Tibial nerve (tissue), 3 donors: ENCODE data around the gene PITX1.

ENCODE experiments used
- POLR2A ChIP-seq, 2 donors: fragments of 450-650 bp; IDR thresholded peaks; one replicate each; pipeline ENCODE4 v1.6.1; 2017; ENCODE audit warnings: antibody characterized with exemption in 2 of 2, mild to moderate bottlenecking in 2 of 2, moderate library complexity in 2 of 2
- TF ChIP-seq, protein P1 (sequence below), 5 experiments: fragments of 200-600 bp in 3 of 5; fragments of 450-650 bp in 2 of 5; sonication (generic) in 3 of 5; IDR thresholded peaks; one replicate each; pipeline ENCODE4 v1.5.1; 2016 to 2019; ENCODE audit warnings: antibody characterized with exemption in 5 of 5, mild to moderate bottlenecking in 3 of 5, moderate library complexity in 2 of 5

- no peak for TF ChIP-seq POLR2A (IDR thresholded peaks at IDR 0.05)
- TF ChIP-seq, protein P1, sequence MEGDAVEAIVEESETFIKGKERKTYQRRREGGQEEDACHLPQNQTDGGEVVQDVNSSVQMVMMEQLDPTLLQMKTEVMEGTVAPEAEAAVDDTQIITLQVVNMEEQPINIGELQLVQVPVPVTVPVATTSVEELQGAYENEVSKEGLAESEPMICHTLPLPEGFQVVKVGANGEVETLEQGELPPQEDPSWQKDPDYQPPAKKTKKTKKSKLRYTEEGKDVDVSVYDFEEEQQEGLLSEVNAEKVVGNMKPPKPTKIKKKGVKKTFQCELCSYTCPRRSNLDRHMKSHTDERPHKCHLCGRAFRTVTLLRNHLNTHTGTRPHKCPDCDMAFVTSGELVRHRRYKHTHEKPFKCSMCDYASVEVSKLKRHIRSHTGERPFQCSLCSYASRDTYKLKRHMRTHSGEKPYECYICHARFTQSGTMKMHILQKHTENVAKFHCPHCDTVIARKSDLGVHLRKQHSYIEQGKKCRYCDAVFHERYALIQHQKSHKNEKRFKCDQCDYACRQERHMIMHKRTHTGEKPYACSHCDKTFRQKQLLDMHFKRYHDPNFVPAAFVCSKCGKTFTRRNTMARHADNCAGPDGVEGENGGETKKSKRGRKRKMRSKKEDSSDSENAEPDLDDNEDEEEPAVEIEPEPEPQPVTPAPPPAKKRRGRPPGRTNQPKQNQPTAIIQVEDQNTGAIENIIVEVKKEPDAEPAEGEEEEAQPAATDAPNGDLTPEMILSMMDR (IDR thresholded peaks at IDR 0.05): no peak
Measured at GRCh38 chr5:135016861-135017290, 17.2 kb downstream of the PITX1 start.
